WI38 (cell line): ENCODE data around the gene RAD51AP1.

Source experiments
- H3K4me3 ChIP-seq: 2 replicates; pipeline ENCODE4 v1.5.1; 2011; ENCODE audit warnings: low read depth, mild to moderate bottlenecking, control low read depth, low read length
- TF ChIP-seq, protein P1 (sequence below): IDR thresholded peaks from 2 replicates; pipeline ENCODE4 v1.5.1; 2012; ENCODE audit warnings: low read depth, mild to moderate bottlenecking, control low read depth, low read length

Gene RAD51AP1, protein sequence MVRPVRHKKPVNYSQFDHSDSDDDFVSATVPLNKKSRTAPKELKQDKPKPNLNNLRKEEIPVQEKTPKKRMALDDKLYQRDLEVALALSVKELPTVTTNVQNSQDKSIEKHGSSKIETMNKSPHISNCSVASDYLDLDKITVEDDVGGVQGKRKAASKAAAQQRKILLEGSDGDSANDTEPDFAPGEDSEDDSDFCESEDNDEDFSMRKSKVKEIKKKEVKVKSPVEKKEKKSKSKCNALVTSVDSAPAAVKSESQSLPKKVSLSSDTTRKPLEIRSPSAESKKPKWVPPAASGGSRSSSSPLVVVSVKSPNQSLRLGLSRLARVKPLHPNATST

DNA sequence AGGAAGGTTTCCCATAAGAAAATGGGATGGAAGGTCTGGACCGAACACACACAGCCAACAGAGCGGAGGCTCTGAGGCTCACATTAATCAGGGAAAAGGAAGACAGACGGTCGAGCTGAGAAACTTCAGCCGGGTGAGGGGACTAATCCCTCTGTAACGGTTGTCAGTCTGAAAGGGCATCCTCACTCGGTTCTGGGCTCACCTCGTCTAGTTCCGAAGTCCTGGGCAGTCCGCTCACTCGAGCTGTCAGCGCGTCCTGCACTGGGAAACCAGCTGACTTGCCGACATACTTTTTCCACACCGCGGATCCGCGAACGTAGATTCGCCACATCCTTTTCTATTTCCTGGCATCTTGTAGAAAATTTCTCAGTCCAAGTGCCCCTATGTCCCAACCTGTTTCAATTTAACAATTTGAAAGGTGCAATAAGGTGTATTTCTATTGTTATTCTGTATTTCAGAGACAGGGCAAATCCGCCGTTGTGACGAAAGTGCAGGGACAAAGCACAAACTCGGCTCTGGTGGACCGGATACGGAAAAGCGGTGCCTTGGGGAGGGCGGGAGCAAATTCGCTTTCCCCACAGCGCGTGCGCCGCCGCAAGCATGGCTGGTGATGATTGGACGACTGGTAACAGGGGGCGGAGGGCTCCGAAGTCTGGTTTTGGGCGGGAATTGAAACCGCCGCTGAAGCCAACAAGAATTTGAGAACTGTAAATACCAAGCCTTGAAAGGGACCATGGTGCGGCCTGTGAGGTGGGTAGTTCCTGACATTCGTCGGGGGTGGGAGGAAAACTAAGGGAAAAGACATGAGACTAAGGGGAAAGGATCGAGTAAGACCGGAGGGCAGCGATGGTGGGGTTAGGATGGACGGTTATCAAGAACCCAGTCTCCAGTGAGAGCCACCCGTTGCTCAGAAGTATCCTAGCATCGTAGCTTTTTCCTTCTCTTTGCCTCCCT lies at the start of gene RAD51AP1:
TSS of gene RAD51AP1 (plus strand) at position 684 of the 954 bp plus-strand sequence. CDS start at position 734, 50 bp downstream.
- peak within 1 kb of the TSS; percentile 86 for H3K4me3 ChIP-seq
- TF ChIP-seq, protein P1, sequence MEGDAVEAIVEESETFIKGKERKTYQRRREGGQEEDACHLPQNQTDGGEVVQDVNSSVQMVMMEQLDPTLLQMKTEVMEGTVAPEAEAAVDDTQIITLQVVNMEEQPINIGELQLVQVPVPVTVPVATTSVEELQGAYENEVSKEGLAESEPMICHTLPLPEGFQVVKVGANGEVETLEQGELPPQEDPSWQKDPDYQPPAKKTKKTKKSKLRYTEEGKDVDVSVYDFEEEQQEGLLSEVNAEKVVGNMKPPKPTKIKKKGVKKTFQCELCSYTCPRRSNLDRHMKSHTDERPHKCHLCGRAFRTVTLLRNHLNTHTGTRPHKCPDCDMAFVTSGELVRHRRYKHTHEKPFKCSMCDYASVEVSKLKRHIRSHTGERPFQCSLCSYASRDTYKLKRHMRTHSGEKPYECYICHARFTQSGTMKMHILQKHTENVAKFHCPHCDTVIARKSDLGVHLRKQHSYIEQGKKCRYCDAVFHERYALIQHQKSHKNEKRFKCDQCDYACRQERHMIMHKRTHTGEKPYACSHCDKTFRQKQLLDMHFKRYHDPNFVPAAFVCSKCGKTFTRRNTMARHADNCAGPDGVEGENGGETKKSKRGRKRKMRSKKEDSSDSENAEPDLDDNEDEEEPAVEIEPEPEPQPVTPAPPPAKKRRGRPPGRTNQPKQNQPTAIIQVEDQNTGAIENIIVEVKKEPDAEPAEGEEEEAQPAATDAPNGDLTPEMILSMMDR: no peak

DNA sequence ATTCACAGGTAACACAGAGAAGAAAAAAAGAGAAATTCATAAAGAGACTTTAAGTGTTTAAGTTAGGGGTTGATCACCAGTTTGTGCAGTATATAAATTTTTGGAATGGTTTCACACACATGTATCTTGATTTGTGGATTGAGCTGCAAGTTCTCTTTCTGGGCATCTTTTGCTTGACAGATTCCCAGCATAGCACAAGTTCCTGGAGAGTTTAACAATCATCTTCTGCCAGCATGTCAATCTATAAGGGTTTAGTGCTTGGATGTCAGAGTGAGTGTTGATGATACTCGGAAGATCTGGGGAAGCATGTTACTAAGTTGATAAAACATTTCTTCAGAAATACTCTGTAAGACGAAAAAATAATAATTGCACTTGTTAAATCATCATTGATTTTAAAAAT lies 49.1 kb upstream of the RAD51AP1 start:
- TF ChIP-seq, protein P1: no peak
- H3K4me3 ChIP-seq: no peak overlapping the region

DNA sequence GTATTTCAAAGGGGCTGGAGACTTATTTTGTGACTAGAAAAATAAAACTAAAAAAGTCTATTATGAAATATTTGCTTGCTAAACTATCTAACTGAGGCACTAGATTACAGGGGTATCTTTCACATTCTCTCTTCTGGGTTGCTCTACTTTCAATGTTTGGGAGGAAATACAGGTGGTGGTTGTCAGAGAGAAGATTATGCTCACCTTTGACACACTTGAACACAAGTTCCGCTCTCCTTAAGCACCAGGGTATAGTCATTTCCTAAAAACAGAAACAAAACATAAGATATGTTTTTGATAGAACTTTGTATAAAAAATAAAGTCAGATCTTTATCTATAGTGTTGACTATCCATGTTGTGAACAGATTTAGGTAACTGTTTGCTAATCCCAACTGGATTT lies 47.7 kb upstream of the RAD51AP1 start:
- H3K4me3 ChIP-seq: no peak overlapping the region
- TF ChIP-seq, protein P1: no peak

DNA sequence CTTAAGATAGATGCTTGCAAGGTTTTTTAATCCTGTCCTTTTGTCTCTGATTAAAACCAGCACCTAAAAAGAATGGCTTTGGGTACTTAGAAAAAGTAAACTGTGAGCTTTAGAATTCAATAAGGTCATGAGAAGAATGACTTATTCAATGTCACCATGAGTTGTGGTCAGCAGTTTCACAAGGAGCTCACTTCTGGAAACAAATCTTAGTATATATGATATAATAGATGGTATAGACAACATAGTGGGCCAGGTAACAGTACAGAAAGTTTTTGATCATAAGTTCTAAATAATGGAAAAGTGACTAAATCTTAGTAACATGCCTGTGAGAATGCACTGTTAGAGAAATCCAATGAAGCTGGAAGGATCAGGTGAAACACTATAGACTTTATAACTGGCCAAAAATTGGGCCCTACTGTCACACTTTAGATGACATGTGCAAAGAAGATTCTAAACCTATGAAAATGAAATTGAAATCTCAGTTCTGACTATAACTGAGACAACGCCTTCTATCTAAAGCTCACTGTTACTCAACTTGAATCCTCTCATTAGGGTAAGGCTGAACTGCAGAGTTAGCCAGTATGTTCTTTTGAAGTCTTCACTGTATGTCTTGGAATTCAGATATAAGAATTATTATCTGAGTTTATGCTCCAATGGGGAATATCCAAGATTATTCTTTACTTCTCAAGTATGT lies 42.4 kb upstream of the RAD51AP1 start:
- TF ChIP-seq, protein P1: no peak
- no peak overlapping the region for H3K4me3 ChIP-seq

DNA sequence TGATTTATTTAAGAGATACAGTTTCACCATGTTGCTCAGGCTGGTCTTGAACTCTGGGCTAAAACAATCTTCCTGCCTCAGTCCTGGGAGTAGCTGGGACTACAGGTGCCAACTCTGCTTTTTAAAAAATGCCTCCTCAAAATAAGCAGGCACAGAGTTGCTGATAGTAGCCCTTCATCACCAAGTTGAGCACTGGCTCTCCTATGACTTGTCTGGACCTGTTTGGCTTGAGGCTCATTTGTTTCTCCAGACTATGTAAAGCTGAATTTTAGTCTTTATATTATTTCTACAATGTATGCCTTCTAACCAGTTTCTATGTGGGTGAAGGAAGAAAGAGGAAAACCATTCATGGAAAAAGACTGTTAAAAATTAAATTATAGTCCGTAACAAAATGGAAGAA lies 39.5 kb upstream of the RAD51AP1 start:
- no peak overlapping the region for H3K4me3 ChIP-seq
- TF ChIP-seq, protein P1: no peak

DNA sequence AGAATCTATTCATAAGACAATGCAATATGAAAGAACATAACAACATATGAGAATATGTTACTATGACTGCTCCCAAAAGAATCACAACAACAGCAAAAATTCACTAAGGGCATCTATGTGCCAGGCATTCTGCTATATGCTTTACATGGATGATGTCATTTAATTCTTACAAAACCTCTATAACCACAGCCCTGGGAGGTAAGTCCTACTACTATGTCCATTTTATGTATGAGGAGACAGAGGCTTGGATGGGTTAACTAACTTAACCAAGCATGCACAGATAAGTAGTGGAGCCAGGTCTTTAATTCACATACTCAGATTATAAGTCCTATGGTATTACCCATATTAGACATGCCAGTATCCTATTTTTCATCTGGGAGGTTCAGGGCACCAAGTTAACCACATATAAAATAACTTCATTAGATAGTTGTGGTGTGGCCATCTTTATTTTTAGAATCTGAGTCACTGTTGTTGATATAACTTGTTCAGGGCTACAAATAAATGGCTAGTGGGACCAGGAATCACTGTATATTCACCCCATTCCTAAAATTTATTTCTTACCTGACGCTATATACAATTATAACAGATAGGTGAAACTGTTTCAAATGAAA lies 33.2 kb upstream of the RAD51AP1 start:
- H3K4me3 ChIP-seq: no peak overlapping the region

More for the DNA sequence above, 33.2 kb upstream of the RAD51AP1 start:
- TF ChIP-seq, protein P1: no peak
